HG03354 (cell line): ENCODE measurements around the gene CCDC120.

Experiments
- ATAC-seq: cut with Tn5 transposase; IDR thresholded peaks from one replicate; pipeline ENCODE4 v1.9.1; 2021; ENCODE audit warnings: mild to moderate bottlenecking; ENCODE audit not compliant: unreplicated experiment, poor library complexity, severe bottlenecking

CCDC120 gene

GRCh38 chrX:49096419-49096818 lies 37.6 kb downstream of the CCDC120 start:
- no peak for ATAC-seq

GRCh38 chrX:49100704-49101628 lies 42.2 kb downstream of the CCDC120 start:
- ATAC-seq: peak; percentile 93

- ATAC-seq: peak; percentile 1
Observed at GRCh38 chrX:49101629-49101984, 42.8 kb downstream of the CCDC120 start.

GRCh38 chrX:49102190-49102589 lies 43.4 kb downstream of the CCDC120 start:
- ATAC-seq: no peak

- ATAC-seq: no peak
Observed at GRCh38 chrX:49103637-49104036, 44.8 kb downstream of the CCDC120 start.

- ATAC-seq: no peak
Observed at GRCh38 chrX:49106296-49106695, 47.5 kb downstream of the CCDC120 start.

- no peak for ATAC-seq
Observed at GRCh38 chrX:49106930-49107329, 48.1 kb downstream of the CCDC120 start.

- ATAC-seq: no peak
Observed at GRCh38 chrX:49108641-49109040, 49.8 kb downstream of the CCDC120 start.

- no peak for ATAC-seq
Observed at GRCh38 chrX:49110417-49110816, 51.6 kb downstream of the CCDC120 start.

GRCh38 chrX:49111791-49112190 lies 53.0 kb downstream of the CCDC120 start:
- no peak for ATAC-seq

GRCh38 chrX:49116076-49116475 lies 57.3 kb downstream of the CCDC120 start:
- ATAC-seq: no peak

- ATAC-seq: no peak
Observed at GRCh38 chrX:49116716-49117115, 57.9 kb downstream of the CCDC120 start.

GRCh38 chrX:49117581-49117980 lies 58.8 kb downstream of the CCDC120 start:
- no peak for ATAC-seq
